ENCODE measurements around the gene SLC35G4. TPM values are rescaled to one million over a fixed set of nuclear protein-coding genes. Genes with fewer than 3 reads are reported as not detected.

Gene SLC35G4
- polyA plus RNA-seq, 1 donor (not counting 4 experiments of a cell fraction or from before 2014, with no cell fraction given) = not detected

DNA sequence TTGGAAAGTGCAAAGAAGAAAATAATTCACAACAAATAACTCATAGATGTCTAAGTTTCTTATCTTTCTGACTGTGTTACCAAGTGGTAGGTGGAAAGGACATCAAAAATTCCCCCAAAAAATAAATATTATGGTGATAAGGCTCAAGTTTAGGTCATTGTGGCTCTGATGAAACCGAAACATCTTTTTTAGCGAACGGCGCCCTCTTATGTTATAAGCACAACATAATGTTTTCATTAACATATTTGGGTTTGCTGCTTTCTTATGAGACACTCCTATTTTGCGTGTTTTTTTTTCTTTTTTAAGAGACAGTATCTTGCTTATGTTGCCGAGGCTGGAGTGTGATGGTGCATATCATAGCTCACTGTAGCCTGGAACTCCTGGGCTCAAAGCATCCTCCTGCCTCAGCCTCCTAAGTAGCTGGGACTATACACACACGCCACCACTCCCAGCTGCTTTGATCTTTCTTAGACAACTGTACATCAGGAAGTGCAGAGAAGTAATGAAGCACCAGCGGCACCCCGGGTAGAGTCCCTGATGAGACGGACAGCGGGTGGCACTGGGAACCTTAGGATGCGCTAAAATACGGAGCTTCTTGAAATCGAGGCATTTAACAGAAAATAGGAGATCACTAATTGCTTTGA is 38.5 kb upstream of the SLC35G4 start:
- Histone ChIP-seq H3K4me3 (ENCODE audit: control insufficient read depth in 2 of 3, extremely low read depth in 1 of 3, insufficient read depth in 2 of 3, low read depth in 1 of 3, low read length in 3 of 3) (no peak overlapping the region), H3K79me2 (ENCODE audit: control insufficient read depth, insufficient read depth, low read length) (no peaks in the 10 kb centered on the region), H3K27me3 (ENCODE audit: control insufficient read depth, extremely low read depth, insufficient read depth, low read length) (no peaks in the 10 kb centered on the region), H4K20me1 (ENCODE audit: control insufficient read depth, extremely low read depth, insufficient read depth, low read length) (no peaks in the 10 kb centered on the region), H3K36me3 (ENCODE audit: control insufficient read depth in 2 of 2, extremely low read depth in 1 of 2, insufficient read depth in 2 of 2, low read length in 2 of 2) (no peaks in the 10 kb centered on the region), H3K27ac (ENCODE audit: control insufficient read depth, insufficient read depth, low read length) (no peak overlapping the region), H3K9ac (ENCODE audit: control insufficient read depth, extremely low read depth, insufficient read depth, low read length) (no peak overlapping the region), H3K9me3 (ENCODE audit: control insufficient read depth, low read depth, low read length) (no peaks in the 10 kb centered on the region), H3K9me1 (ENCODE audit: control insufficient read depth, extremely low read depth, insufficient read depth, low read length) (no peaks in the 10 kb centered on the region), H3K4me2 (ENCODE audit: control insufficient read depth, extremely low read depth, insufficient read depth, low read depth, low read length) (no peak overlapping the region), H2AFZ (ENCODE audit: control insufficient read depth, low read length) (no peak overlapping the region), H3K4me1 (ENCODE audit: control insufficient read depth, extremely low read depth, insufficient read depth, low read length) (no peaks in the 10 kb centered on the region)
- dilution Hi-C loops (cut with MboI; ENCODE audit: extremely low pct_ligation_motif_present, low sequenced_read_pairs) = no loop called here
- TF ChIP-seq, protein P1, sequence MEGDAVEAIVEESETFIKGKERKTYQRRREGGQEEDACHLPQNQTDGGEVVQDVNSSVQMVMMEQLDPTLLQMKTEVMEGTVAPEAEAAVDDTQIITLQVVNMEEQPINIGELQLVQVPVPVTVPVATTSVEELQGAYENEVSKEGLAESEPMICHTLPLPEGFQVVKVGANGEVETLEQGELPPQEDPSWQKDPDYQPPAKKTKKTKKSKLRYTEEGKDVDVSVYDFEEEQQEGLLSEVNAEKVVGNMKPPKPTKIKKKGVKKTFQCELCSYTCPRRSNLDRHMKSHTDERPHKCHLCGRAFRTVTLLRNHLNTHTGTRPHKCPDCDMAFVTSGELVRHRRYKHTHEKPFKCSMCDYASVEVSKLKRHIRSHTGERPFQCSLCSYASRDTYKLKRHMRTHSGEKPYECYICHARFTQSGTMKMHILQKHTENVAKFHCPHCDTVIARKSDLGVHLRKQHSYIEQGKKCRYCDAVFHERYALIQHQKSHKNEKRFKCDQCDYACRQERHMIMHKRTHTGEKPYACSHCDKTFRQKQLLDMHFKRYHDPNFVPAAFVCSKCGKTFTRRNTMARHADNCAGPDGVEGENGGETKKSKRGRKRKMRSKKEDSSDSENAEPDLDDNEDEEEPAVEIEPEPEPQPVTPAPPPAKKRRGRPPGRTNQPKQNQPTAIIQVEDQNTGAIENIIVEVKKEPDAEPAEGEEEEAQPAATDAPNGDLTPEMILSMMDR (optimal IDR thresholded peaks at IDR 0.05 in 1 of 3, IDR thresholded peaks at IDR 0.05 in 1 of 3, conservative IDR thresholded peaks at IDR 0.05 in 1 of 3; ENCODE audit: extremely low read depth in 1 of 3, insufficient read depth in 2 of 3, low read length in 3 of 3) = peak in 2 of 3 experiments; percentile 19 to 20
- no peak for TF ChIP-seq EZH2 (IDR thresholded peaks at IDR 0.05; ENCODE audit: low read length)
- DNase-seq (ENCODE audit: low read depth, low spot score) (no peak), FAIRE-seq (no peak)

DNA sequence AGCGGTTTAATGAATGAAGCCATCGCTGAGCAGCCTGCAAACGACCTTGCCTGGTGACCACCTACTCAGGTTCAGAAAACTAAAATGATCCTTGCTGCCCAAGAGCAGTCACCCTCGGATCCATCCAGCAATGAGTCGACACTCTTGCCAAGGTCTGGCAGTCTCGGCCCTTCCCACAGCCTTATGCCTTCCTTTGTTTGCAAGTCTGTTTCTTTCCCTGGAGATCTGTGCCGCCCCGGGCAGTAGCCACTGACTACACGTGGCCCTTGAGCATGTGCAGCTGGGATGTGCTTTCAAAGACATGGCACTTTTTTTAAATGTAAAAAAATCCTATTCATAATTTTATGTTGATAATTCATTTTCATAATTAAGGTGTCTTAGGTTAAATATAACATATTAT is 37.2 kb upstream of the SLC35G4 start:
- no peaks in the 10 kb centered on the region for H3K27me3 ChIP-seq (ENCODE audit: control insufficient read depth, extremely low read depth, insufficient read depth, low read length)
- no peak for DNase-seq (ENCODE audit: low read depth, low spot score)
- H3K4me1 ChIP-seq (ENCODE audit: control insufficient read depth, extremely low read depth, insufficient read depth, low read length) = no peaks in the 10 kb centered on the region
- H3K4me3 ChIP-seq (ENCODE audit: control insufficient read depth in 2 of 3, extremely low read depth in 1 of 3, insufficient read depth in 2 of 3, low read depth in 1 of 3, low read length in 3 of 3) = no peak overlapping the region
- no peak overlapping the region for H2AFZ ChIP-seq (ENCODE audit: control insufficient read depth, low read length)
- no peak overlapping the region for H3K9ac ChIP-seq (ENCODE audit: control insufficient read depth, extremely low read depth, insufficient read depth, low read length)
- H3K27ac ChIP-seq (ENCODE audit: control insufficient read depth, insufficient read depth, low read length) = no peak overlapping the region
- TF ChIP-seq, protein P1 (optimal IDR thresholded peaks at IDR 0.05 in 1 of 3, IDR thresholded peaks at IDR 0.05 in 1 of 3, conservative IDR thresholded peaks at IDR 0.05 in 1 of 3; ENCODE audit: extremely low read depth in 1 of 3, insufficient read depth in 2 of 3, low read length in 3 of 3) = no peak
- no peak for TF ChIP-seq EZH2 (IDR thresholded peaks at IDR 0.05; ENCODE audit: low read length)
- no peak for FAIRE-seq
- no peak overlapping the region for H3K4me2 ChIP-seq (ENCODE audit: control insufficient read depth, extremely low read depth, insufficient read depth, low read depth, low read length)
- no peaks in the 10 kb centered on the region for H3K79me2 ChIP-seq (ENCODE audit: control insufficient read depth, insufficient read depth, low read length)
- no peaks in the 10 kb centered on the region for H3K9me3 ChIP-seq (ENCODE audit: control insufficient read depth, low read depth, low read length)
- H4K20me1 ChIP-seq (ENCODE audit: control insufficient read depth, extremely low read depth, insufficient read depth, low read length) = no peaks in the 10 kb centered on the region
- dilution Hi-C loops (cut with MboI; ENCODE audit: extremely low pct_ligation_motif_present, low sequenced_read_pairs) = no loop called here
- no peaks in the 10 kb centered on the region for H3K36me3 ChIP-seq (ENCODE audit: control insufficient read depth in 2 of 2, extremely low read depth in 1 of 2, insufficient read depth in 2 of 2, low read length in 2 of 2)
- no peaks in the 10 kb centered on the region for H3K9me1 ChIP-seq (ENCODE audit: control insufficient read depth, extremely low read depth, insufficient read depth, low read length)

Data from keratinocyte (primary cell).